MM.1S (cell line): ENCODE results near the gene CDC6.

ENCODE experiments used
- EZH2 ChIP-seq: fragments of 300-600 bp; sonication (generic); optimal IDR thresholded peaks from 2 replicates; pipeline ENCODE3; 2017; ENCODE audit warnings: low read depth, mild to moderate bottlenecking, antibody characterized with exemption, low read length, mixed read lengths
- EZH2phosphoT487 ChIP-seq: fragments of 300-600 bp; sonication (generic); IDR thresholded peaks from 2 replicates; pipeline ENCODE4 v1.6.1; 2018; ENCODE audit warnings: antibody characterized with exemption, low read length
- TF ChIP-seq, protein P1 (sequence below): fragments of 300-600 bp; sonication (generic); IDR thresholded peaks from 2 replicates; pipeline ENCODE4 v1.5.1; 2016; ENCODE audit warnings: antibody characterized with exemption, low read length, mixed read lengths

DNA sequence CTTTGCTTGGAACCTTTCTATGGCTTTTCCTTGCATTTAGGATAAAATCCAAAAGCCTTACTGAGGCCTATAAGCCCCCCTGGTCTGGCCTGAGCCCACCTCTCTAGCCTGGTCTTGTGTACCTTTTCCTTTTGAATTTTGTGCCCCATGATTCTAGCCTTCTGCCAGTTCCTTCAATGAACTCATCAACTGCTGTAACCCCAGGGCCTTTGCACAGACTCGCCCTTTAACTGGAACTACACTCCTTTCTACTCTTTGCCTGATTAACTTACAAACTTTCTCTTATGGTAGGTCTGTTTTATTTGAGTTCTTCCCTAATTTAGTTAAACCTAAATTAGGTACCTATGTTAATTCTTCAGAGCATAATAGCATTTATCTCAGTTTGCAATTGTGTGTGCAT is 52.6 kb downstream of the CDC6 start:
- TF ChIP-seq, protein P1, sequence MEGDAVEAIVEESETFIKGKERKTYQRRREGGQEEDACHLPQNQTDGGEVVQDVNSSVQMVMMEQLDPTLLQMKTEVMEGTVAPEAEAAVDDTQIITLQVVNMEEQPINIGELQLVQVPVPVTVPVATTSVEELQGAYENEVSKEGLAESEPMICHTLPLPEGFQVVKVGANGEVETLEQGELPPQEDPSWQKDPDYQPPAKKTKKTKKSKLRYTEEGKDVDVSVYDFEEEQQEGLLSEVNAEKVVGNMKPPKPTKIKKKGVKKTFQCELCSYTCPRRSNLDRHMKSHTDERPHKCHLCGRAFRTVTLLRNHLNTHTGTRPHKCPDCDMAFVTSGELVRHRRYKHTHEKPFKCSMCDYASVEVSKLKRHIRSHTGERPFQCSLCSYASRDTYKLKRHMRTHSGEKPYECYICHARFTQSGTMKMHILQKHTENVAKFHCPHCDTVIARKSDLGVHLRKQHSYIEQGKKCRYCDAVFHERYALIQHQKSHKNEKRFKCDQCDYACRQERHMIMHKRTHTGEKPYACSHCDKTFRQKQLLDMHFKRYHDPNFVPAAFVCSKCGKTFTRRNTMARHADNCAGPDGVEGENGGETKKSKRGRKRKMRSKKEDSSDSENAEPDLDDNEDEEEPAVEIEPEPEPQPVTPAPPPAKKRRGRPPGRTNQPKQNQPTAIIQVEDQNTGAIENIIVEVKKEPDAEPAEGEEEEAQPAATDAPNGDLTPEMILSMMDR = no peak
- TF ChIP-seq EZH2phosphoT487 (no peak), EZH2 (no peak)
